Measurements from ENCODE around the gene LOXL1.

LOXL1 gene

DNA sequence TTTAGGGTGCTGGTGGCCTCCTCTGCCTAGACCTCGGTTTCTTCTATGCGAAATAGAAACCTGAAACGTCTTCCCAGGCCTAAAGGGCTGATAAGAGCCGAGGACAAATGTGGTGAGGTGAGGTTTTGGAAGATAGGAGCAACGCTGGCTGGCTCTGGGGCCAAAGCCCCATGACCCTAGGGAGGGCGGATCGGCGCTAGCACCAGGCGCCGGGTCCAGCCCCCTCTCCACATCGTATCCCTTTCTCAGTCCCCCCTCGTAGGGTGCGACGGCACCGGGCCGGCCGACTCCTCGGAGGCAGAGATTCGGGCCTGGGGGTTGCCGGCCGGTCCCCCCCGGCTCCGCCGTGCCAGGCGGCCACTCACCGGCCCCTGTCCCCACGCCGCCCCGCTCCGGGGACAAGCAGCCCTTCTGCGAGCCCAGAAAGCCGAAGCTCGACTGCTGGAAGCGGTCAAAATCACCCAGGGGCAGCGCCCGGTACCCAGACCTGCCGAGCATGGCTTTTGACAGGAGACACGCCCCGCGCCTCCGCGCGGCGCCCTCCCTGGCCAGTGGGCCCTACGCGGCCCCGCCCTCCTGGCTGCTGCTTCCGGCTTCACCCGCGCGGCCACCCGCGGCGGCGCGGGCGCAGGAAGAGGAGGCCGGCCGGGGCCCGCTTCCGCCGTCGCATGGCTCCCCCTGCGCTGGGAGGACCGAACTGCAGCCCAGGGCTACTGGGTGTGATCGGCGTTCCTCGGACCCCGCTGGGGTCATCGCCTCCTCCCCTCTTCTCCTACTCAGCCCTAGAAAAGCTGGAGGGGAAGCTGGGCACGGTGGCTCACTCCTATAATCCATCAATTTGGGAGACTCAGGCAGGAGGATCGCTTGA, 65.7 kb downstream of the LOXL1 start, which contains the start of gene STOML1:
Gene STOML1 (minus strand): TSS at position 570 of the 868 bp plus-strand sequence. CDS start 72 bp downstream, at position 498.
- Mint-ChIP-seq H3K4me3 (peak within 1 kb of the TSS; percentile 86 to 97 (median 92)), H3K36me3 (ENCODE audit: low read depth) (no peaks in the 10 kb centered on the region), H3K4me1 (peaks cover 43% of the 10 kb centered on the region), H3K27ac (peak within 1 kb of the TSS in 2 of 3 experiments; percentile 55 to 79), H3K9me3 (no peaks in the 10 kb centered on the region), H3K27me3 (ENCODE audit: low read depth) (no peaks in the 10 kb centered on the region)
- TF ChIP-seq CTCF (IDR thresholded peaks at IDR 0.05; ENCODE audit: unreplicated experiment in 3 of 3), result peak; percentile 98 to 99 (median 98)

- Mint-ChIP-seq H3K4me3 (peak overlapping the region; percentile 86 to 97 (median 92)), H3K36me3 (ENCODE audit: low read depth) (no peaks in the 10 kb centered on the region), H3K27ac (peak overlapping the region in 2 of 3 experiments; percentile 55 to 79), H3K27me3 (ENCODE audit: low read depth) (no peaks in the 10 kb centered on the region), H3K4me1 (peaks cover 43% of the 10 kb centered on the region), H3K9me3 (no peaks in the 10 kb centered on the region)
- no peak for TF ChIP-seq CTCF (IDR thresholded peaks at IDR 0.05; ENCODE audit: unreplicated experiment in 3 of 3)
Measured at GRCh38 chr15:73992594-73992898, 66.3 kb downstream of the LOXL1 start.

- Mint-ChIP-seq H3K9me3 (no peaks in the 10 kb centered on the region), H3K27ac (peak overlapping the region in 2 of 3 experiments; percentile 94 to 96), H3K4me1 (peaks cover 43% of the 10 kb centered on the region), H3K4me3 (peak overlapping the region; percentile 91 to 97 (median 92)), H3K27me3 (ENCODE audit: low read depth) (no peaks in the 10 kb centered on the region), H3K36me3 (ENCODE audit: low read depth) (no peaks in the 10 kb centered on the region)
- no peak for TF ChIP-seq CTCF (IDR thresholded peaks at IDR 0.05; ENCODE audit: unreplicated experiment in 3 of 3)
Measured at GRCh38 chr15:73993211-73993994, 67.1 kb downstream of the LOXL1 start.

DNA sequence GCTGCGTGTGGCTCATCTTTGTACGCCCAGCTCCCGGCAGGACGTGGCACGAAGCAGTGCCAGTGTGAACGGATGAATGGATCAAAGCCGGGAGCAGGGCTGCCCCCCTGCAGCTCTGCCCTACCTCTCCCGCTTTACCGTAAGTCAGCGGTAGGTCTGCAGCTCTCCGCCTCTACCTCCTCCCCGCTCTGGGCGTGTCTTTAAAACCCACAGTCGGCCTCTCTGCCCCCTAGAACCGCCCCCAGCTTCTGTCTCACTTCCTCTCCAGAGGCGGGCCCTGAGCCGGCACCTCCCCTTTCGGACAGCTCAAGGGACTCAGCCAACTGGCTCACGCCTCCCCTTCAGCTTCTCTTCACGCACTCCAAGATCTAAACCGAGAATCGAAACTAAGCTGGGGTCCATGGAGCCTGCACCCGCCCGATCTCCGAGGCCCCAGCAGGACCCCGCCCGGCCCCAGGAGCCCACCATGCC, 68.2 kb downstream of the LOXL1 start, which contains the start of gene PML:
Gene PML (plus strand): TSS at position 304 of the 471 bp plus-strand sequence. CDS start 97 bp downstream, at position 401.
- peak within 1 kb of the TSS; percentile 91 to 97 (median 92) for H3K4me3 Mint-ChIP-seq
- H3K9me3 Mint-ChIP-seq, result no peaks in the 10 kb centered on the region
- peak within 1 kb of the TSS; percentile 81 to 96 (median 94) for H3K27ac Mint-ChIP-seq
- peaks cover 5% of the 10 kb centered on the region for H3K36me3 Mint-ChIP-seq (ENCODE audit: low read depth)
- TF ChIP-seq CTCF (IDR thresholded peaks at IDR 0.05; ENCODE audit: unreplicated experiment in 3 of 3), result no peak
- no peaks in the 10 kb centered on the region for H3K27me3 Mint-ChIP-seq (ENCODE audit: low read depth)
- peaks cover 48% of the 10 kb centered on the region for H3K4me1 Mint-ChIP-seq

GRCh38 chr15:73994912-73995622, 68.8 kb downstream of the LOXL1 start:
- Mint-ChIP-seq H3K4me3 (peak overlapping the region; percentile 91 to 97 (median 92)), H3K4me1 (peaks cover 48% of the 10 kb centered on the region), H3K27ac (peak overlapping the region; percentile 81 to 96 (median 94)), H3K9me3 (no peaks in the 10 kb centered on the region), H3K36me3 (ENCODE audit: low read depth) (peaks cover 5% of the 10 kb centered on the region), H3K27me3 (ENCODE audit: low read depth) (no peaks in the 10 kb centered on the region)
- TF ChIP-seq CTCF (IDR thresholded peaks at IDR 0.05; ENCODE audit: unreplicated experiment in 3 of 3), result no peak
